ENCODE measurements around the gene DUSP15. TPM values are rescaled to one million over a fixed set of nuclear protein-coding genes. Genes with fewer than 3 reads are reported as not detected.

Gene DUSP15
- total RNA-seq, 2 experiments from 2014 or later = not detected

DNA sequence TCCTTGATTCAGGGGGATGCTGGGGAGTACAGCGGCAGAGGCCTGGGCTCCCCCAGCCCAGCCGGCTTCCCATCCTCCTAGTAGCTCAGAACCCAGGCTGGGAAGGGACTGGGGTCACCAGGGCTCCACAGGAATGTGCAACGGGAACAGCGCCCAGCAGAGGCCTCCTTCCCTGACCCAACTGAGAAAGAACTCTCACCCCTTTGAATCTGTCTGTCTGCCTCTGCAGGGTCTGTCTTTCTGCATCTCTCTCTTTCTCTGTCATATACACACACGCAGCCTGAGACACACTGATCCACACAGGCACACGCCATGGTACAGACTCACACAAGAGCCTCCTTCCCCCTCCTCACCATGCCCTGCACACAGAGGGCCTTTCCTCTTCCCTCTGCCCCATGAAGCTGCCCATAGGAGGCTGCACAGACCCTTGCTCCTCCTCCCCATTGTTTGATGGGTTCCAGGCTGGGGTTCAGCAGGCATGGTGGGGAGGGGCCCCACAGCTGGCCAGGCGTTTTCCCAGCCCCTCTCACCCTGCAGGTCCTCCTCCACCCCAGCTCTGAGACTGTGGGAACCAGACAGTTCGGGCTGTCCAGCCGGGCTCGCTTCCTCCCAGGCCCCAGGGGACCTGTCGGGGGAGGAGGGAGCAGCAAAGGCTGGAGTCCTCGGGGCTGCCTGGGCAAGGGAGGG lies 27.7 kb downstream of the DUSP15 start:
- H3K36me3 ChIP-seq (ENCODE audit: insufficient read depth, low read length) = no peaks in the 10 kb centered on the region
- DNase-seq = no peak
- H3K4me1 ChIP-seq (ENCODE audit: insufficient read depth, low read length) = no peaks in the 10 kb centered on the region
- TF ChIP-seq, protein P1, sequence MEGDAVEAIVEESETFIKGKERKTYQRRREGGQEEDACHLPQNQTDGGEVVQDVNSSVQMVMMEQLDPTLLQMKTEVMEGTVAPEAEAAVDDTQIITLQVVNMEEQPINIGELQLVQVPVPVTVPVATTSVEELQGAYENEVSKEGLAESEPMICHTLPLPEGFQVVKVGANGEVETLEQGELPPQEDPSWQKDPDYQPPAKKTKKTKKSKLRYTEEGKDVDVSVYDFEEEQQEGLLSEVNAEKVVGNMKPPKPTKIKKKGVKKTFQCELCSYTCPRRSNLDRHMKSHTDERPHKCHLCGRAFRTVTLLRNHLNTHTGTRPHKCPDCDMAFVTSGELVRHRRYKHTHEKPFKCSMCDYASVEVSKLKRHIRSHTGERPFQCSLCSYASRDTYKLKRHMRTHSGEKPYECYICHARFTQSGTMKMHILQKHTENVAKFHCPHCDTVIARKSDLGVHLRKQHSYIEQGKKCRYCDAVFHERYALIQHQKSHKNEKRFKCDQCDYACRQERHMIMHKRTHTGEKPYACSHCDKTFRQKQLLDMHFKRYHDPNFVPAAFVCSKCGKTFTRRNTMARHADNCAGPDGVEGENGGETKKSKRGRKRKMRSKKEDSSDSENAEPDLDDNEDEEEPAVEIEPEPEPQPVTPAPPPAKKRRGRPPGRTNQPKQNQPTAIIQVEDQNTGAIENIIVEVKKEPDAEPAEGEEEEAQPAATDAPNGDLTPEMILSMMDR (IDR thresholded peaks at IDR 0.05) = no peak
- no peak overlapping the region for H3K4me3 ChIP-seq (ENCODE audit: low read length)
- no peaks in the 10 kb centered on the region for H3K9me3 ChIP-seq (ENCODE audit: control insufficient read depth in 1 of 2, insufficient read depth in 1 of 2, low read length in 2 of 2)
- H3K27me3 ChIP-seq (ENCODE audit: control insufficient read depth in 1 of 2, insufficient read depth in 2 of 2, low read length in 2 of 2) = no peaks in the 10 kb centered on the region
- H3K36me3 Mint-ChIP-seq (ENCODE audit: low read depth) = no peaks in the 10 kb centered on the region
- intact Hi-C loops (cut with DNase I, micrococcal nuclease) = no loop called here
- H3K9me3 Mint-ChIP-seq = no peaks in the 10 kb centered on the region
- POLR2A ChIA-PET = no interaction called here
- H3K27ac ChIP-seq (ENCODE audit: low read depth in 1 of 2, low read length in 2 of 2) = no peak overlapping the region
- ATAC-seq (ENCODE audit: poor library complexity) = no peak
- H3K4me1 Mint-ChIP-seq (ENCODE audit: low read depth) = no peaks in the 10 kb centered on the region
- H3K4me3 Mint-ChIP-seq = no peak overlapping the region
- no peaks in the 10 kb centered on the region for H3K27me3 Mint-ChIP-seq
- H3K27ac Mint-ChIP-seq = no peak overlapping the region
- CTCF ChIA-PET = no interaction called here

DNA sequence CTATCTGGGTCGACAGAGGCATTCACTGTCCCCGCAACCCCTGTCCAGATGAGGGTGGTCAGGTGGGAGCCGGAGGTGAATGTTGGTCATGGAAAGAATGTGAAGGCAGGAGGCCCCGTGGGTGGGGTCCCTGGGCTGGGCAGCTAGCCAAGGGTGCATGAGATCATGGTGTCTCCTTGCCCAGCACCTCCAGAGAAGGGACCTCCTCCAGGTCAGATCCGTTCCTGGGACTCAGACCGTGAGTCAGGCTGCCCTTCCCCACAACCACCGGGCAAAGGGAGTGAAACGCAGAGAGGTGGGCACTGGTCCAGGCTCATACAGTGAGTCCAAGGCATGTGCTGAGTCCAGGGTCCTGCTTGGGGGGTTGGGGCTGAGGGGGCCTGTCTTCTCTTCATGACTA lies 28.4 kb downstream of the DUSP15 start:
- H3K27ac Mint-ChIP-seq = no peak overlapping the region
- H3K4me3 Mint-ChIP-seq = no peak overlapping the region
- ChIA-PET POLR2A (no interaction called here), CTCF (no interaction called here)
- TF ChIP-seq, protein P1 (IDR thresholded peaks at IDR 0.05) = no peak
- ATAC-seq (ENCODE audit: poor library complexity) (no peak), DNase-seq (no peak)
- intact Hi-C loops (cut with DNase I, micrococcal nuclease) = no loop called here
- Histone ChIP-seq H3K4me1 (ENCODE audit: insufficient read depth, low read length) (no peaks in the 10 kb centered on the region), H3K27me3 (ENCODE audit: control insufficient read depth in 1 of 2, insufficient read depth in 2 of 2, low read length in 2 of 2) (no peaks in the 10 kb centered on the region), H3K9me3 (ENCODE audit: control insufficient read depth in 1 of 2, insufficient read depth in 1 of 2, low read length in 2 of 2) (no peaks in the 10 kb centered on the region), H3K27ac (ENCODE audit: low read depth in 1 of 2, low read length in 2 of 2) (no peak overlapping the region), H3K36me3 (ENCODE audit: insufficient read depth, low read length) (no peaks in the 10 kb centered on the region), H3K4me3 (ENCODE audit: low read length) (no peak overlapping the region)
- no peaks in the 10 kb centered on the region for H3K9me3 Mint-ChIP-seq
- no peaks in the 10 kb centered on the region for H3K27me3 Mint-ChIP-seq
- no peaks in the 10 kb centered on the region for H3K36me3 Mint-ChIP-seq (ENCODE audit: low read depth)
- no peaks in the 10 kb centered on the region for H3K4me1 Mint-ChIP-seq (ENCODE audit: low read depth)

DNA sequence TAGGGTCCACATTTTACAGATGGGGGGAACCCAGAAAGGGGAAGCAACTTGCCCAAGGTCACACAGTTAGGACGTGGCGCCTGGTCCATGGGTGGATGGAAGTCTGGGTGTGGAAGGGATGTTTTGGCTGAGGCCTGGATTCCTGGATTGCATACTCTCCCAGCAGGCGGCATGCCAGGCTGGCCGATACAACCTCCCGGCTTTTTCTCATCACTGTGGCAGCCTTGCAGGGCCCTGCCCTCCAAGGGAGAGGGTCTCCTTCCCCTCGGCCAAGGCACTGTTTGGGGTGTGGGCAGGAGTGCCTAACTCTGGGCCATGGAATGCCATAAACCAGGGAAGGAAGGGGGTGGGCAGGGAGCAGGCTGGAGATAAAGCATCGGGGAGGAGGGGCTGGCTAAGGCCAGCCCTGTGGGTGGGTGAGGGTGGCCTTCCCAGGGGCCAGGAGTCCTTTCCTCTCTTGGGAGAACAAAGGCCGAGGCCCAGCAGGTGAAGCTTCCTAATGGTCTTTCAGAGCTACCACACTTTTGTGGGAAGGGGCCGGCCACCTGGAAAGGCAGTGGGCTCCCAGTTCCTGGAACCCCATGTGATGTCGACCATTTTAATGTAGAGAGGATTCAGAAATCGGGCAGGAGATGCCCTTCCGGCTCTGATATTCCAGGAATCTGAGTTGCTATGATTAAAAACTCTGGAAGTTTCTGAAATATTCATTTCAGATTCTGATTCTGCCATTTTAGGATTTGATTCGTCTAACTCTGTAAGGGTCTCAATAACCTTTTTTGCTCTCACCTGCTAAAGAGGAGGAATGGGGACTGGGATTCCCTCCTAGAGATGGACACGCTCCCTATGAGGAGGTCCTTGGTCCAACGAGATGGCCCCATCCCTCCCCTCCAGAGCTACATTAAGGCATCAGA lies 29.2 kb downstream of the DUSP15 start:
- H3K27ac ChIP-seq (ENCODE audit: low read depth in 1 of 2, low read length in 2 of 2) = no peak overlapping the region
- ChIA-PET POLR2A (no interaction called here), CTCF (no interaction called here)
- no peak for ATAC-seq (ENCODE audit: poor library complexity)
- intact Hi-C loops (cut with DNase I, micrococcal nuclease) = no loop called here
- H3K36me3 ChIP-seq (ENCODE audit: insufficient read depth, low read length) = no peaks in the 10 kb centered on the region
- Mint-ChIP-seq H3K27me3 (no peaks in the 10 kb centered on the region), H3K4me1 (ENCODE audit: low read depth) (no peaks in the 10 kb centered on the region), H3K36me3 (ENCODE audit: low read depth) (no peaks in the 10 kb centered on the region), H3K27ac (no peak overlapping the region), H3K9me3 (no peaks in the 10 kb centered on the region), H3K4me3 (no peak overlapping the region)
- TF ChIP-seq, protein P1 (IDR thresholded peaks at IDR 0.05) = no peak
- H3K27me3 ChIP-seq (ENCODE audit: control insufficient read depth in 1 of 2, insufficient read depth in 2 of 2, low read length in 2 of 2) = no peaks in the 10 kb centered on the region
- H3K4me1 ChIP-seq (ENCODE audit: insufficient read depth, low read length) = peaks cover 5% of the 10 kb centered on the region
- H3K4me3 ChIP-seq (ENCODE audit: low read length) = no peak overlapping the region
- H3K9me3 ChIP-seq (ENCODE audit: control insufficient read depth in 1 of 2, insufficient read depth in 1 of 2, low read length in 2 of 2) = no peaks in the 10 kb centered on the region
- no peak for DNase-seq

Measured in CD4-positive, alpha-beta T cell (primary cell).